H1 (cell line): ENCODE measurements around the gene MAGI2. TPM values are rescaled to one million over a fixed set of nuclear protein-coding genes. Genes with fewer than 3 reads are reported as not detected.

Experiments
- ATF3 ChIP-seq: IDR thresholded peaks from 2 replicates; pipeline ENCODE4 v1.6.1; 2011; ENCODE audit warnings: low read depth, mild to moderate bottlenecking, low read length; ENCODE audit not compliant: insufficient read depth
- KDM4A ChIP-seq: IDR thresholded peaks from one replicate; pipeline ENCODE4 v1.7.1; 2012; ENCODE audit warnings: low read depth, mild to moderate bottlenecking, moderate library complexity, low read length, inconsistent platforms; ENCODE audit not compliant: severe bottlenecking
- POU5F1 ChIP-seq: IDR thresholded peaks from 2 replicates; pipeline ENCODE4 v1.6.1; 2011; ENCODE audit warnings: low read depth, mild to moderate bottlenecking, low read length, moderate library complexity
- RXRA ChIP-seq: IDR thresholded peaks from 2 replicates; pipeline ENCODE4 v1.6.1; 2011; ENCODE audit warnings: low read depth, mild to moderate bottlenecking, low read length, moderate library complexity; ENCODE audit not compliant: insufficient read depth
- SRF ChIP-seq: IDR thresholded peaks from 2 replicates; pipeline ENCODE4 v1.6.1; 2011; ENCODE audit warnings: mild to moderate bottlenecking, low read depth, low read length, moderate library complexity
- TAF7 ChIP-seq: optimal IDR thresholded peaks from 2 replicates; pipeline ENCODE3; 2011; ENCODE audit warnings: low read depth, mild to moderate bottlenecking, inconsistent platforms, low read length, moderate library complexity, borderline replicate concordance
- USF2 ChIP-seq: IDR thresholded peaks from 2 replicates; pipeline ENCODE4 v1.6.1; 2011; ENCODE audit warnings: low read length, improper control_type of control experiment
- polyA plus RNA-seq, 7 experiments: library from polyadenylated mRNA; depleted of rRNA in 3 of 7; stranded (reverse) in 5 of 7; unstranded in 2 of 7; fragments of >200 nt in 5 of 7; fragments of 200-250 nt in 2 of 7; gene quantifications; 1 replicate in 5 of 7; 2 replicates in 1 of 7; 4 replicates in 1 of 7; pipeline versions ENCODE4 v1.2.1 to v1.2.3, GENCODE V29; 2011 to 2013; ENCODE audit warnings: missing spikeins in 2 of 7, mixed read lengths in 2 of 7
- total RNA-seq: library from RNA; stranded (reverse); fragmentation: NEBNext Ultra II Directional; extraction: Animal tissue kit (Norgen Biotek cat#: 25700); gene quantifications from 2 replicates; pipeline ENCODE4 v1.2.1, GENCODE V29; 2021

Gene MAGI2
- total and polyA plus RNA-seq, 2 of the 8 experiments (the other 6 are each of a cell fraction or from before 2014, with no cell fraction given): 6.0 to 27.3 TPM

- TF ChIP-seq POU5F1 (no peak), KDM4A (no peak), RXRA (no peak), USF2 (no peak), SRF (no peak), TAF7 (no peak), ATF3 (no peak)
- TF ChIP-seq, all 59 proteins: peak for 0
Observed at GRCh38 chr7:78026492-78026891, 1427.0 kb downstream of the MAGI2 start (continued).
